ENCODE data around the gene HPX.

DNA sequence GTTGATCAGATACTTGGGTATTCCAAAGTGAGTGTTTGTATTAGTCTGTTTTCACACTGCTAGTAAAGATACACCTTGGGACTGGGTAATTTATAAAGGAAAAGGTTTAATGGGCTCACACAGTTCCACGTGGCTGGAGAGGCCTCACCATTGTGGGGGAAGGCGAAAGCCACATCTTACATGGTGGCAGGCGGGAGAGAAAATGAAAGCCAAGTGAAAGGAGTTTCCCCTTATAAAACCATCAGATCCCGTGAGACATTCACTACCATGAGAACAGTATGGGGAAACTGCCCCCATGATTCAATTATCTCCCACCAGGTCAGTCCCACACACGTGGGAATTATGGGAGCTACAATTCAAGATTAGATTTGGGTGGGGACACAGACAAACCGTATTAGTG lies 47.6 kb upstream of the HPX start:
- no peak for TF ChIP-seq CTCF (IDR thresholded peaks at IDR 0.05; ENCODE audit: low read depth, low read length, missing input control)
- no peak for TF ChIP-seq JUND (IDR thresholded peaks at IDR 0.05)
- no peak for TF ChIP-seq ATF3 (IDR thresholded peaks at IDR 0.05)

Data from liver (tissue), 3 donors.